ENCODE results near the gene ZNF146.
"Not testable (repeated sequence)": the region's sequence is repeated elsewhere in the genome, so short reads cannot be mapped to it uniquely, and the experiment has no call there.

The ZNF146 gene

DNA sequence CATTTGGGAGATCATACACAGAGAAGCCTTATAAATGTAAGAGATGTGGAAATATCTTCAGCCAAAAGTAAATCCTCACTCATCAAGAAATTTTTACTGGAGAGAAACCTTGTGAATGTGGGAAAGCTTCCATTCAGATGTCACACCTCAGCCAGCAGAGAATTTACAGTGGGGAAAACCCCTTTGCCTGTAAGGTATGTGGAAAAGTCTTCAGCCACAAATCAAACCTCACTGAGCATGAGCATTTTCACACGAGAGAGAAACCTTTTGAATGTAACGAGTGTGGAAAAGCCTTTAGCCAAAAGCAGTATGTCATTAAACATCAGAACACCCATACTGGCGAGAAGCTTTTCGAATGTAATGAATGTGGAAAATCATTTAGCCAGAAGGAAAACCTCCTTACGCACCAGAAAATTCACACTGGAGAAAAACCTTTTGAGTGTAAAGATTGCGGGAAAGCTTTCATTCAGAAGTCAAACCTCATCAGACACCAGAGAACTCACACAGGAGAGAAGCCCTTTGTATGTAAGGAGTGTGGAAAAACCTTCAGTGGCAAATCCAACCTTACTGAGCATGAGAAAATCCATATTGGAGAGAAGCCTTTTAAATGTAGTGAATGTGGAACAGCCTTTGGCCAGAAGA lies 21.5 kb downstream of the ZNF146 start:
- DNase-seq, result no peak

GRCh38 chr19:36236946-36237310 lies 22.0 kb downstream of the ZNF146 start:
- no peak for DNase-seq

DNA sequence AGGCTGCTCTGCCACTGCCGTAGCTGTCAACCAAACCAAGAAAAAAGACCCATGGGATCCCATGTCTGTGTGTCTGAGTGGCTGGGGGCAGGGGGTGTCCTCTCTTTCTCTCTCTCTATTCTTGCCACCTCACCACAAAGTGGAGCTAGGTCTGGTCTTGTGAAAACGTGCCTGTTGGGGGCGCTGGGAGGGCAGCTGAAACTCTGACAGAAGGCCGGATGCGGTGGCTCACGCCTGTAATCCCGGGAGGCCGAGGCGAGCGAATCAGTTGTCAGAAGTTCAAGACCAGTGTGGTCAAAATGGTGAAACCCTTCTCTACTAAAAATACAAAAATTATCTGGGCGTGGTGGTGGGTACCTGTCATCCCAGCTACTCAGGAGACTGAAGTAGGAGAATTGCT lies 29.2 kb downstream of the ZNF146 start:
- DNase-seq, result no peak

DNA sequence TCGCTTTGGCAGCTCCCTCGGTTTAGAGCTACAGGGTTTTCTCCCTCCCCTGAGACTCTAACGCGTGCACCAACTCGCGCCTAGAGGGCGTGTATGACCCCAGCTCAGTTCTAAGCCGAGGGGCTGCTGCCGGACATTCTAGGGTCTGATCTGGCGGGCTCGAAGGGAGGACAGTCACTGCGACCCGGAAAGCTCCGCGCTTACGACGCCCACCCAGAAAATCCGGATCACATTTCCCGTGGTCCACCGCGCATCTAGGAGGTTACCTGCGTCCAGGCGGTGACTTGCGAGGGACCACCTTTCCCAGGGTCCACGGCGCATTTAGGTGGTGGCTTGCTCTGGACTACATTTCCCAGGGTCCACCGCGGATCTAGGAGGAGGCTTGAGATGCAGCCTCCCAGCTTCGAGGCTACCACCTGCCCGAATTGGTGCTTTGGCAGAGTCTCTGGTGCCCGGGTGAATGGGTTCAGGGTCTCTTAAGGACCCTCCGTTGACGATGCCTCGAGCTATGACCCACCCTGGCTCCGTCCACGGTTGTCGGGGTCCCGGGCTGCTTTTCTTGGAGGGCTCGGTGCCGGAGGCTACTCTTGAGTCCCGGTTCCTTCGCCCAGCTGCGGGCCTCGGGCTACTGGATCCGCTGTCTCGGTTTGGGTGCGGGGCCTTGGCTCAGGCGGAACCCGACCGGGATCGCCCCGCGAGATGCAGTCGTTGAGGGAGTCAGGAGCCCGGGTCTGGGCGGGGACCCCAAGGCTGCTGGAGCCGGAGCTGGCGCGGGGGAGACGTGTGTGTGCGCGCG lies 30.5 kb downstream of the ZNF146 start:
- no peak for DNase-seq

DNA sequence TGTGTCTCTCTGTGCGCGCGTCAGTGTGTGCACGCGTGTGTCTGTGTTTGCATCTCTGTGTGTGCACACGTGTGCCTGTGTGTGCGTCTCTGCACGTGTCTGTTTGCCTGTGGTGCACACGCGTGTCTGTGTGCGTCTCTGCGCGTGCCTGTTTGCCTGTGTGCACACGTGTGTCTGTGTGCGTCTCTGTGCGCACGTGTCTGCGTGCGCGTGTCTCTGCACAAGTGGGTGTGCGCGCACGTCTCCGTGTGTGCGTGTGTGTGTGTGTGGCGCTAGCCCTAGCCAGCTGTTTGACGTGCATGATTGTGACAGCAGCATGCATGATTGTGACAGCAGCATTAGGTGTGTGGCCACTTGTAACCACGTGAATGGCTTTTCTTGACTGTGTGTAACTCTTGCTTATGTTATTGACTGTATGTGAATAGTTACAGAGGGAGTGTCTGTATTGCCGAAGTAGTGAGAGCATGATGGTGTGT lies 31.1 kb downstream of the ZNF146 start:
- DNase-seq, result no peak

DNA sequence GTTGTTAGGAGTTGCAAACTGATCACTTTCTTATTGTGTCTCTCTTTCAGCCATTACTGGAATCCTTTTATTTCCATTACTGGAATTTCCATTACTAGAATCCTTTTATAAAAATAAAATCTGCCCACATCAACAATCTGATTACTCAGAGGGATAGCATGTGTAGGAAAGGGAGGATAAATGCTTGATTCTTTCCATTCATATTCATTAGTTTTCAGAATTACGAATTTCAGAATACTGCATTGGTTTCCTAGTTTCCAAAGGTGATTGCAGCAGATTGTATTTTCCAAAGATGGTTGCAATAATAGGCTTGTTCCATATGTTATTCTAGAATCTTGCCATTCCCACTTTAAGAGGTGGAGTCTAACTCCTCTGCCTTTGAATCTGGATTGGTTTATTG lies 37.1 kb downstream of the ZNF146 start:
- no peak for DNase-seq

DNA sequence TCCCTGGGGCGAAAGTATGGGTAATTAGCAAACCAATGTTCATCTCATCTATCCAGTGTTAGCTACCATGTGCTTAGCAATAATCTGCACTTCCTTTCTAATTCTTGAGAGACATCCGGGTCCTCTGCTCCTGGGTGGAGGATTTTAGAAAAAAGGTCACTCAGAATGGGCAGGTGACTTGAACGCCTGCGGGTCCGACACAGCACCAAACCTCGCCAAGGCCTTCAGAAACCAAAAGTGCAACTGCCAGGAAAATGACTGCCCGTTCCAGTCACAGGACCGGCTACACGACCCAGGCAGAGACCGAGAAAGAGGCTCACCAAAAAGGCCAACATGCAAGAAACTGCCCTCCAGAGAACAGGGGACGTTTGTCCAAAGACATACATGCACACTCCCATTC lies 39.9 kb downstream of the ZNF146 start:
- DNase-seq, result no peak

DNA sequence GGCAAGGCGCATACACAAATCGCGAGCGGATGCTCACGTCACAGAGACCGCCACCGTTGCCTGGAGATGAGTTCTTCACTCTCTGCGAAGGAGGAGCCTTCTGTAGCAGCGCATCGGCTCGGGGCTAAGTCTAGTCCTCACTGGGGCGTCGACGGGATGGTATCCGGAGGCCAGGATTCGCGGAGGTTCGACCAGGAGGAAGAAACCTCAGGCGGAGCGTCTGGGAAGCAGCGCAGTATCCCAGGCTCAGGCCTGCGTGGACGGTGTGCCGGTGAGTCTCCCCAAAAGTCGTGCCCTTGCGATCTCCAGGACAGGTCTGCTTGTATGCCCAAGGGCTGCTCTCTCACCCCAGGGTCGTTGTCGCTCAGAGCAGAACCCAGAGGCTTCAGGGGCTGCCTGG lies 40.4 kb downstream of the ZNF146 start:
- DNase-seq, result no peak

- DNase-seq, result no peak
These were observed 41.2 kb downstream of the ZNF146 start for GRCh38 chr19:36256064-36256463.

- DNase-seq, result no peak
These were observed 42.1 kb downstream of the ZNF146 start for GRCh38 chr19:36256853-36257519.

GRCh38 chr19:36257520-36257876 lies 42.6 kb downstream of the ZNF146 start:
- no peak for DNase-seq

DNA sequence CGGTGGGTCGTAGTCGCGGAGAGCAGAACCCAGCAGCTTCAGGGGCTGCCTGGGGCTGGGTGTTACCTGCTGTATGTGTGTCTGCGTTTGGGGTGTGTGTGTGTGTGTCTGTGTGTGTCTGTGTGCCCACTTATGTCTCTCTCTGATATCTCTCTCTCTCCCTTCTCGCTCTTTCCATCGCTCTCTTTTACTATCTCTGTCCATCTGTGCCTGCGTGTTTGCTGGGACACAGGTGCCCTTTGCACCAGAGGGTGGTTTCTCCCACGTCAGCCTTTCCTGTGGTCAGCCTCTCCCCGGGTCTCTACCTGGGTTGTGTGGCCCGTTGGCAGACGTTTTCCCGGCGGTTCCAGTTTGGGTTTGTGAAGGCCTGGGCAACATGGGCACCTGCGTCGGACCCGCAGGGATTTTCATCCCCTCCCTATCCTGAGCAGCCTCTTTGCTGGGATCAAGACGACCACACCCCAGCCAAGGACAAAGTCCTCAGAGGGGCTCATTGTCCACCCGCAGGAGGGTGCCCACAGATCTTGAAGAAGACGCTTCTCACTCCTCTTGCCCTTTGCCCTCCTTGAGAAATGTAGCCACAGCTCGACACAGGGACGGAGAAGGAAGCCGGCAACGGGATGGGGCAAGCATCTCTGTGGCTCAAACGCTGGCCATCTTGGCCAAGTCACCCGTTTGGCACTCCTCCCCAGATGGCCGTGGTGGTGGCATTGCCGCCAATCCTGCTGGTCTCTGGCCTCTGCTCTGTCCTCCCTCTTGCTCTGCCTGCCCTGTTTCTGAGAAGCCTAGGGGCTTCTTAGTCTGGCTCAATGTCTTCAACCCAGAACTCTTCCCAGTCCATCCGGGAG lies 43.3 kb downstream of the ZNF146 start:
- no peak for DNase-seq

DNA sequence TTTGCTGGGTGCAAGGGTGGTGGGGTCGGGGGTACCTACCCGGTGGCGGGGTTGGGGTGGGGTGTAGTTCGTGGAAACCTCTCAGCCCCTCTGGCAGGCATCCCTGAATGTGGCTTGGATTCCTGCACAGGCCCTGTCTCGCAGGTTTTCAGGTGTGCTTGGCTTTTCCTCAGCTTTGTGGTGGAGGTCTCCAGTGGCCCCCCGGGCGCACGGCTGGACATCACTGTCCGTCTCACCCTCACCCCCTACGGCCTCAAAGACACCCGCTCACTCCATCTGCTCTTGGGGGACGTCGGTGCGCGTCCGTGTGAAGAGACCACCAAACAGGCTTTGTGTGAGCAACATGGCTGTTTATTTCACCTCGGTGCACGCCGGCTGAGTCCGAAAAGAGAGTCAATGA lies 44.3 kb downstream of the ZNF146 start:
- no peak for DNase-seq

DNA sequence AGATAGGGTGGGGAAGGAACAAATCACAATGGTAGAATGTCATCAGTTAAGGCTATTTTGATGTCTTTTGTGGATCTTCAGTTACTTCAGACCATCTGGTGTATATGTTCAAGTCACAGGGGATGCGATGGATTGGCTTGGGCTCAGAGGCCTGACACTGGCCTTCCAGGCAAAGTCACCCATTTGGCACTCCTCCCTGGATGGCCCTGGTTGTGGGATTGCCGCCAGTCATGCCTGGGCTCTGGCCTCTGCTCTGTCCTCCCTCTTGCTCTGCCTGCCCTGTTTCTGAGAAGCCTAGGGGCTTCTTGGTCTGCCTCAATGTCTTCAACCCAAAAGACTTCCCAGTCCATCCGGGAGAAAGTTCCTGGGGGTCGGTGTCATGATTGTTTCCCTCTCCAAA lies 50.2 kb downstream of the ZNF146 start:
- no peak for DNase-seq

DNA sequence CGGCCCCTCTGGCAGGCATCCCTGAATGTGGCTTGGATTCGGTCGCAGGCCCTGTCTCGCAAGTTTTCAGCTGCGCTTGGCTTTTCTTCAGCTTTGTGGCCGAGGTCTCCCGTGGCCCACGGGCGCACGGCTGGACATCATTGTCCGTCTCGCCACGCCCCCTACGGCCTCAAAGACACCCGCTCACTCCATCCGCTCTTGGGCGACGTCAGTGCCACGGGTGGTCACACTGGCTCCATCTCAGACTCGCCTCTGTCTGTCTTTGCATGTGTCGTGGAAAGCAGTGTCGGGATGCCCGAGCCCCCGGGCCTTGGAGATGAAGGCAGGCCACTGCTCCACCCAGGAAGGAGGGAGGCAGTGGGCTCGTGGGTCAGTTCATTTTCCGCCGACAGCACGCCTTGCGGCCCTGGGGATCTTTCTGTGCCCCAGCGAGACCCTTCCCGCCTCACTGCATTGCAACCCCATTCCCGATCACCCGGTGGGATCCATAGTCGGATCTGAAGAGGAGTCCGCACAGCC lies 51.0 kb downstream of the ZNF146 start:
- DNase-seq, result no peak

DNA sequence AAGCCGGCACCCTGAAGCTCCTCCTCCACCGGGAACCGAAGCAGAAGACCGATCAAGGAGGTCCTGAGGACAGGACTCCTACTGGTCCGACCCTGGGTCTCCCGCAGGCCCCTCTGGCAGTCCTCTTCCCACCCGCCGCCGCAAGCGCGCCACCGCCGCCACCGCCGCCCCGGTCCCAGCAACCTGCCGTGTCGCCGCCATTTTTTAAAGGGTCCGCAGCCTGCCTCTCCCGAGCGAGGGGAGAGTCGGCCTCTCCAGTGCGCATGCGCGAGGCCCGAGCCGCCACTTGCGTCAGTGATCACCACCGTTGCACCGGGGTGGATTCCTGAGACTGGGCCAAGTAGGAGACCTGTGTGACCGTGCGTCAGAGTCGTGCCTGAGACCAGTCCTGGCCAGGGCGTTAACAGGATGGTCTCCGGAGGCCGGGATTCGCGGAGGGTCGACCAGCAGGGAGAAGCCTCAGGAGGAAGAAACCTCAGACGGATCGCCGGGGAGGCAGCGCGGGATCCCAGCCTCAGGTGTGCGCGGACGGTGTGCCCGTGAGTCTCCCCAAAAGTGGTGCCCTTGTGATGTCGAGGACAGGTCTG lies 51.6 kb downstream of the ZNF146 start:
- no peak for DNase-seq

DNA sequence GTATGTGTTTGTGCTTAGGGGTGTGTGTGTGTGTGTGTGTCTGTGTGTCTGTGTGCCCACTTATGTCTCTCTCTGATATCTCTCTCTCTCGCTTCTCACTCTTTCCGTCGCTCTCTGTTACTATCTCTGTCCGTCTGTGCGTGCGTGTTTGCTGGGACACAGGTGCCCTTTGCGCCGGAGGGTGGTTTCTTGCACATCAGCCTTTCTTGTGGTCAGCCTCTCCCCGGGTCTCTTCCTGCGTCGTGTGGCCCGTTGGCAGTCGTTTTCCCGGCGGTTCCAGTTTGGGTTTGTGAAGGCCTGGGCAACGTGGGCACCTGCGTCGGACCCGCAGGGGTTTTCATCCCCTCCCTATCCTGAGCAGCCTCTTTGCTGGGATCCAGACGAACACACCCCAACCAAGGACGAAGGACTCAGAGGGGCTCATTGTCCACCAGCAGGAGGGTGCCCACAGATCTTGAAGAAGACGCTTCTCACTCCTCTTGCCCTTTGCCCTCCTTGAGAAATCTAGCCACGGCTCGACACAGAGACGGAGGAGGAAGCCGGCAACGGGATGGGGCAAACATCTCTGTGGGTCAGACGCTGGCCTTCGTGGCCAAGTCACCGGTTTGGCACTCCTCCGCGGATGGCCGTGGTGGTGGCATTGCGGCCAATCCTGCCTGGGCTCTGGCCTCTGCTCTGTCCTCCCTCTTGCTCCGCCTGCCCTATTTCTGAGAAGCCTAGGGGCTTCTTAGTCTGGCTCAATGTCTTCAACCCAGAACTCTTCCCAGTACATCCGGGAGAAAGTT lies 52.3 kb downstream of the ZNF146 start:
- DNase-seq, result no peak

GRCh38 chr19:36268081-36268480 lies 53.2 kb downstream of the ZNF146 start:
- DNase-seq, result not testable (repeated sequence)

DNA sequence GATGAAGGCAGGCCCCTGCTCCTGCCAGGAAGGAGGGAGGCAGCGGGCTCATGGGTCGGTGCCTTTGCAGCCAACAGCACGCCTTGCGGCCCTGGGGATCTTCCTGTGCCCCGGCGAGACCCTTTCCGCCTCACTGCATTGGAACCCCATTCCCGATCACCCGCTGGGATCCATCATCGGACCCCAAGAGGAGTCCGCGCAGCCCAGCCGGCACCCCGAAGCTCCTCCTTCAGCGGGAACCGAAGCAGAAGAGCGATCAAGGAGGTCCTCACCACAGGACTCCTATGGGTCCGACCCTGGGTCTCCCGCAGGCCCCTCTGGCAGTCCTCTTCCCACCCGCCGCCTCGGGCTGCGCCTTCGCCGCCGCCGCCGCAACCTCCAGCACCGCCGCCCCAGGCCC lies 53.7 kb downstream of the ZNF146 start:
- not testable (repeated sequence) for DNase-seq

DNA sequence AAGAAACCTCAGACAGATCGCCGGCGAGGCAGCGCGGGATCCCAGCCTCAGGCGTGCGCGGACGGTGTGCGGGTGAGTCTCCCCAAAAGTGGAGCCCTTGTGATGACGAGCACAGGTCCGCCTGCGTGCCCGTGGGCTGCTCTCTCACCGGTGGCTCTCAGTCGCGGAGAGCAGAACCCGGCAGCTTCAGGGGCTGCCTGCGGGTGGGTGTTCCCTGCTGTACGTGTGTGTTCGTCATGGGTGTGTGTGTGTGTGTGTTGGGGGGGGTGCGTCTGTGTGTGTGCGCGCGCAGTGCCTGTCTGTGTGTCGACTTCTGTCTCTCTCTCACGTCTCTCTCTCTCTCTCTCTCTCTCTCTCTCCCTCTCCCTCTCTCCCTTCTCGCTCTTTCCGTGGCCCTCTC lies 54.4 kb downstream of the ZNF146 start:
- not testable (repeated sequence) for DNase-seq

All from fibroblast of skin of back (primary cell).